Measurements from ENCODE around the gene PCMTD2.
A peak's percentile ranks its signal among the peaks of the same experiment; 100 is the strongest.
"Not testable (repeated sequence)": the region's sequence is repeated elsewhere in the genome, so short reads cannot be mapped to it uniquely, and the experiment has no call there.

PCMTD2 gene

DNA sequence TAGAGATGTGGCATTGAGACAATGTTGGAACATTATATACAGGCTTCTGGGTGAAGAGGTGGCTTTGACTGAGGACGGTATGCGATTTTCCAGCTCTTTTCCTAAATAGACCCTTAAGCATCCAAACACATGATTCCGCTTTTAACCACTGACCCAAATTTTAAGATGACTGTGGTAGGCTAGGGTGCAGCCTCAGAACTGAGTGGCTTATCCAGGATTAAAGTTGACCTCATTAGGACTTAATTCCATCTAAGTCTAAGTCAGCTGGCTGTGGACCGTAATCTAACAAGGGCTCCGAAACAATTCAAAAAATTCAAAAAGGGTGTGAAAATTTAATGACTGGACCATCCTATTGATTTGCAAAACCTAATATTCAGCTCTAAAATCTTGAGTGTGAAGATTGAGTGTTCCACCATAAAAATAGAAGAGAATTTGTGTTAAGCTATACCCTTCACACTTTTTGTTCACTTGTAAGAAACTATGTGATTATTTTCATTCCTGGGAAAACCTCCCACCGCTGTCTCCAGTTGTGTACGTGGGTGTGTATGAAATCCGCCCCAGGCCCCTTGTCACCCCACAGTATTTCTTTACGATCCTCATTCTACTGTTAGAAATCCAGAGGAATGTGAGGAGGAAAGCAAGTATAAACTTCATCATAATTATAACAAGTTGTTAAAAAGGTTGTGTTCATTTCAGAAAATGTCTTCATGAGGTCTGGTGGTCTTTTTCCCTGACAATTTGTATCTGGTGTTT is 2.7 kb downstream of the PCMTD2 start:
- DNase-seq: no peak

DNA sequence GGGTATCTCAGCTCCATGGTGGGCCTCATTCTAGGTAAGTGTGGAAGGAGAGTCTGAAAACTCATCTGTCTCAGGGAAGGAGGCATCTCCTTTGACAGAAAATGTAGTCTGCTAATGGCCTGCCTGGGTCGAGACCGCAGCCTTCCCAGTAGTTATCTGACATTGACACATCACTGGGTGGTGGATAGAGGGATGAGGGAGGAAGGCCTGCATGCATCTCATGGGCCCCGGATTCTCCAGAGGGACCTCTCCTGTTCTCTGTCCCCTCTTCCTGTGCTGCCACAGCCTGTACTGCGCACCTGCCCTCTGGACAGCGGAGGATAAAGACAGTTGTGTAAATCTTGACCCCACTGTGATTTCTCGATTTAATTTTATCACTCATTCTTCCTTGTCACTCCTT is 4.7 kb downstream of the PCMTD2 start:
- no peak for DNase-seq

DNA sequence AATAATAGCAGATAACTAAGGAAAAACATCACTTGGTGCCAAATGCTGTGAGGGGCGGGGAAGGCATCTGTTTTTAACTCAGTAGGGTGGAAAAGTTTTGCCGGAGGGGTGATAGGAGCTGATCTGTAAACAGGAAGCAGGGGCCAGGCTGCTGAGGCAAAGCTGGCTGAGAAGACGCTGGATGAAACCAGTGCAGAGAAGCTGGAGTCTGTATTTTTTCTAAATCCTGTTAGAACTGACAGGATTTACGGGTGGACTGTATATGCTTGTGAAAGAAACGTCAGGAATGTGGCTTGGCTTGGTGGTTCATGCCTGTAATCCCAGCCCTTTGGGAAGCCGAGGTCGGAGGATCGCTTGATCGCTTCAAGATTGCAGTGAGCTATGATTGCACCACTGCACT is 5.6 kb downstream of the PCMTD2 start:
- peak; percentile 42 for DNase-seq

DNA sequence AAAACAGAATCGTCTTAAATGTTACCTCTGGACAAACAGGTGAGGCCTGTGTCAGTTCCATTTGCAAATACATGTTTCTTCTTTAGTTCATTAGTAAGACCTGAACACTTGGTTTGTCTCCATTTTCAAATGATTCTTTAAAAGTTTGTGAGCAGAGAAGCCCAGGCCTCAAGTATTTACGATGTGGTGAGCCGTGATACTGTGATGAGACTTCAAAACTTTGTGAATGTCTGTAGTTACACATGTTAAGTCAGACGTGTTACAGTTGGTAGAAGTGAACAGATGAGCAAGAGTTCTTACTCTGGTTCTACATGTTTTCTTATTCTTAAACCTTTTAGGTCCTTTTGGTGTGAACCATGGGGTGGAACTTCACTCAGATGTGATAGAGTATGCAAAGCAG is 8.5 kb downstream of the PCMTD2 start:
- DNase-seq: no peak

DNA sequence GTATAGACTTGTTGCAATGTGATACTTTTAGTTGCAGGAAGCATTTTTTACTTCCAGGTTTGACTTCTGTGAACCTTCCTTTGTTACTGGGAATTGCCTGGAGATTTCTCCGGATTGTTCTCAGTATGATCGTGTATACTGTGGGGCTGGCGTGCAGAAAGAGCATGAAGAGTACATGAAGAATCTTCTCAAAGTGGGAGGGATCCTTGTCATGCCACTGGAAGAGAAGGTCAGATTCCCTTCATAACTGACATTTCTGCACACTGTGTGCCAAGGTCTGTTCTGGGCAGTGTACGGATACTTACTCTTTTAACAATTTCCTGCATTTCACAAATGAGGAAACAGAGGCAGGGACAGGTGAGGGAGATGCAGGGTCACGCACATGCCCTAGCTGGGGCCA is 9.7 kb downstream of the PCMTD2 start:
- no peak for DNase-seq

DNA sequence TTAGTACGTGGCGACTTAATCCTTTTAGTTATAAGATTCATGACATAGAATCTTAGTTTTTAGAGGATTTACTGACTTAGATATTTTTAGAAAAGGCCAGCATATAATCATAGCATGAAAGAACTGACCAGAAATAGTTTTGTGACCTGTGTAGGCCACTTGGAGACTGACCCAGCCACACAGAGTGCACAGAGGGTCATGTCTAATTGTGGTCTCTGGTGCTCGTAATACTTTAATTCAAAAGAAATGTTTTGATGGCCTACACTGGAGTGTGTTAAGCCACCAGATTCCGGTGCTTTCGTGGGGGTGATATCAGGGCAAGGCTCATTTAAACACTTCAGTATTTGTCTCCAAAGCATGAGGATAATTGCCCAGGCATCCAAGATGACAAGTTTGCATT is 11.4 kb downstream of the PCMTD2 start:
- no peak for DNase-seq

DNA sequence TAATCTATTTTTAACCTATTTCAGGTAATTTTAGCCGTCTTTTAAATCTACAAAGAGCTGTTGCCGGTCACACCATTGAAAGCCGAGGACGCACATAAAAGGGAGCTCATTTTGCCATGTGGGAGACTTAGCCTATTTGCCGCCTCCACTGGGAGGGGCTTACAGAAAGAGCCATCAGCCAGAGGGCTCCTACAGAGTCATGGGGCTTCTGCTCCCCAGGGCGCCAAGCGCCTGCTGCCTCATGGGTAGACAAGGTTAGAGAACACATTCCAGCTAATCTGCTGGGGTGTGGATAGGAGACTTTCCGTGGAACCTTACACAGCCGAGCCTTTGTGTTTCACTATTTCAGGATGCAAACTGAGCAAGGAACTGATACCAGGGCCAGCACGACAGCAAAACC is 12.6 kb downstream of the PCMTD2 start:
- no peak for DNase-seq

DNA sequence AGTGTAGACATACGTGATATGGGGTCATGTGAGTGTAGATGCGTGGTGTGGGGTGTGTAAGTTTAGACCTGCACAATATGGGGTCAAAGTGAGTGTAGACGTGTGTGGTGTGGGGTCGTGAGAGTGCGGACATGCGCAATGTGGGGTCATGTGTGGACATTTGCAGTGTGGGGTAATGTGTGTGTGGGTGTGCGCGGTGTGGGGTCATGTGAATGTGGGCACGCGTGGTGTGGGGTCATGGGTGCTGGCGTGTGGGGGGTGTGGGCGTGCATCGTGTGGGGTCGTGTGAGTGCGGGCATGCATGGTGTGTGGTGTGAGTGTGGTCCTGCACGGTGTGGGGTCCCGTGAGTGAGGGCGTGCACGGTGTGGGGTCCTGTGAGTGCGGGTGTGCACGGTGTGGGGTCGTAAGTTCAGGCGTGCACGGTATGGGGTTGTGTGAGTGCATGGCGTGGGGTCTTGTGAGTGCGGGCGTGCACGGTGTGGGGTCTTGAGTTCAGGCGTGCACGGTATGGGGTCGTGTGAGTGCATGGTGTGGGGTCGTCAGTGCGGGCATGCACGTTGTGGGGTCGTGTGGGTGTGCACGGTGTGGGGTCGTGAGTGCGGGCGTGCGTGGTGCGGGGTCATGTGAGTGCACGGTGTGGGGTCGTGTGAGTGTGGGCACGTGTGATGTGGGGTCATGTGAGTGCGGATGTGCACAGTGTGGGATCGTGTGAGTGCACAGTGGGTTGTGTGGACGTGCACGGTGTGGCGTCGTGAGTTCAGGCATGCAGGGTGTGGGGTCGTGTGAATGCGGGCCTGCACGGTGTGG is 14.3 kb downstream of the PCMTD2 start:
- DNase-seq: no peak

DNA sequence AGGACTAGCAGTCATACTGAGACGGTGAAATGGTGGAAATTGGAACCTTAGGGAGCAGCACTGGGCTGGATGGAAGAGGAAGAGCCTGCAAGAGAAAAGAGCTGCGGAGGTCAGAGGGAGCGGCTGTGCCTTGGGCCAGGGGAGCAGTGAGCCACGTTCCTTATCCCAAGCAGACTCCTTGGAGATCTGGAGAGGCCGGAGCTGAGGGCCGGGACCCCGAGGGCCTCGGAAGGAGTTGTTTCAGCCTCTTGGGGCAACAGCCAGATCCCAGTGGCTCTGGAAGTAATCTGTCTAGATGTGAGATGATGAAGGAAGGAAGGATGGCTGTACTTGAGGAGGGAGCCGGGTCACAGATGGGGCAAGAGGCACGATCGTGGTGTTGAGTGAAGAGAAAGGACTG is 16.1 kb downstream of the PCMTD2 start:
- no peak for DNase-seq

DNA sequence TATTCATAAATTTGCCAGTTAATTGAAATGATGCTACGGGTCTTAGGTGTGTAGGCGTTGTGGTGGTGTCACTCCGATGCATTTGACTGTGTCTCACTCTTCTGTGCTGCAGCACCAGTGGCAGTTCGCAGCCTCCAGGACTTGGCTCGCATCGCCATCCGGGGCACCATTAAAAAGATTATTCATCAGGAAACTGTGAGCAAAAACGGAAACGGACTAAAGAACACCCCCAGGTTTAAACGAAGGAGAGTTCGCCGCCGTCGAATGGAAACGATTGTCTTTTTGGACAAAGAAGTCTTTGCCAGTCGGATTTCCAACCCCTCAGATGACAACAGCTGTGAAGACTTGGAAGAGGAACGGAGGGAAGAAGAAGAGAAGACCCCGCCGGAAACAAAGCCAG is 17.6 kb downstream of the PCMTD2 start:
- DNase-seq: no peak

DNA sequence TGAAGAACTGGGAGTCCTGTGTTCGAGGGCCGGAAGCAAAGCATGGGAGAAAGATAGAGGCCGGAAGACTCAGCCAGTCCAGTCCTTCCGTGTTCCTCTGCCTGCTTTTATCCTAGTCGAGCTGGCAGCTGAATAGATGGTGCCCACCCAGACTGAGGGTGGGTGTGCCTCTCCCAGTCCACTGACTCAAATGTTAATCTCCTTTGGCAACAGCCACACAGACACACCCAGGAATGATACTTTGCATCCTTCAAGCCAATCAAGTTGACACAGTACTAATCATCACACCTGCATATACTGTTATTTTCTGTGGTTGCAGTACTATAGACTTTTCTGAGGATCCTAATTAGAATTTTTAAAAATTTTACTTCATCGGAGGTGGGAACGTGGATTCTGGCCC is 21.3 kb downstream of the PCMTD2 start:
- no peak for DNase-seq

DNA sequence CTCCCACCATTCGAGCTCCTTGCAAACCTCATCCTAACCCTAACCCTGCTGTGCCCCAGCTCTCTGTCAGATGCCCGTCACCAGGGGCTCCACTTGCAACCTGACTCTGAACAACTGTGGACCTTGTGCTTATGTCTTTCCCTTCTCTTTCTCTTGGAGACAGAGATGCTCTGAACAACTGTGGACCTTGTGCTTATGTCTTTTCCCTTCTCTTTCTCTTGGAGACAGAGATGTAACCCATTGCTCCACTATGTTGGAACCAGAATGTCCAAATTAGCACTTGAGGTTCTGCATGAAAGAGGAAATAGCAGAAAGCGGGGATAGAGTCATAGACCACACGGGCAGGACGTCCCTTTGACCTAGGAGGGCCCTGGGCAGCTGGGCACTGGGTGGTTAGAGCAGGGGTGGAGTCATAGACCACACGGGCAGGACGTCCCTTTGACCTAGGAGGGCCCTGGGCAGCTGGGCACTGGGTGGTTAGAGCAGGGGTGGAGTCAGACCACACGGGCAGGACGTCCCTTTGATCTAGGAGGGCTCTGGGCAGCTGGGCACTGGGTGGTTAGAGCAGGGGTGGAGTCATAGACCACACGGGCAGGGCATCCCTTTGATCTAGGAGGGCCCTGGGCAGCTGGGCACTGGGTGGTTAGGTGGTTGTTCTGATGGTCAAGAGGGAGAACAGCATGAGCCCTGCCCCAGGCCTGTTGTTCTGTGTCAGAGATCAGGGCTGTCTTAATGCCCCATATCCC is 22.2 kb downstream of the PCMTD2 start:
- DNase-seq: no peak

DNA sequence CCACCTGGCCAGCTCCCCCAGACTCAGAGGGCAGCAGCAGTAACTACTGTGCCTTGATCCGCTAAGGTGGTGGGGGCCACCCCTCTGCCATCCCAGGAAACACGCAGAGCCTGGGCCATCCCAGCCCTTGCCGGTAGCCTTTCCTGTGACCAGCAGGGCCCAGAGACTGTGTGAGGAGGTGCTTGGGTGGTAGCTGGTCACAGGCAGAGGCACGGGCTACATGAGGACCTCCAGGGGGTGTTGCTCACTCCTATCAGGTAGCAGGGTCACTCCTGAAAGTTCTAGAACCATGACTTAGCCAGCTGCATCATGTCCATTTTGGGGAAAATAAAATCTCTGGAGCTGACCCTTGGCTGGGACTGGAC is 22.8 kb downstream of the PCMTD2 start:
- DNase-seq: no peak

DNA sequence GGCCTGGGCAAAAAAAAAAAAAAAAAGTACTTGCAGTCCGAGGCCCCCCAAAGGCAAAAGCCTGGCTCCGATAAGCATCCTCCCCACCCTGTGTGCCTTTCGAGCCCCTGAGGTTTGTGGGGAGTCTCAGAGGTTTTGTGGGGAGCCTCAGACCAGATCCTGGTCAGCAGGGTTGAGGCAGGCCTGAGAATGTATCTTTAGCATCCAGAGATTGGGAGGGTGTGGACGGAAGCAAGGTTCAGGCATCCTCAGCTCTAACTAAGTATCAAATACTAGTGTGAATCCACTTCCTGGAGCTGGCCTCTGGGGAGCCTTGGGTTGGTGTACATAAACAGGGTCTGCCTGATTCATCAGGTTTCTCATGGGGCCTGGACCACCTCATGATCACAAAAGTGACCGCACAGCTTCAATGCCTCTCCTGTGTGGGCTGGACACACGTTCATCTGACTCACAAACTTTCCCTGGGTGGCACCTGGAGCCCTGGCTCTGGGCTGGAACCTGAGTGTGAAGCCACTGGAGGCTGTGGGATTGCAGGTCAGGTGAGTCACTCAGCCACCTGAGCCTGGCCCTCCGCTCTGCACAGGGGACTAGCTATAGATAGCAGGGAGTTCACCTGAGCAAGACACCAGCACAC is 24.4 kb downstream of the PCMTD2 start:
- no peak for DNase-seq

DNA sequence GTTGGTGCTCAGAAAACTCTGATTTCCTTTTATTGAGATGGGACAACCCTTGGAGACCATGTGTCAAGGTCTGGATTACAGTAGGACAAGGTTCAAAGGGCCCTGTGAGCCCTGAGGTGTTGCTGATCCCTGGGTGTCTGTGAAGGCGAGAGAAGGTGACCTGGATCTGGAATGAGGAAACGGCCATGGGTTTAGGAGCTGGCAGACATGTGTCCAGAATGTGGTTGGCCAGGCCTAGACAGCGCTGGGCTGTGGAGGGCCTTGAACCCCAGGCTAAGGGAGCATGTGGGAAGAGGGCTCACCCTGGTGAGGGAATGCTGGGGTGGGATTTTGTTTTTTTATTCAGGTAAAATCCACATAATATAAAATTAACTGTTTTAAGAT is 24.9 kb downstream of the PCMTD2 start:
- no peak for DNase-seq

DNA sequence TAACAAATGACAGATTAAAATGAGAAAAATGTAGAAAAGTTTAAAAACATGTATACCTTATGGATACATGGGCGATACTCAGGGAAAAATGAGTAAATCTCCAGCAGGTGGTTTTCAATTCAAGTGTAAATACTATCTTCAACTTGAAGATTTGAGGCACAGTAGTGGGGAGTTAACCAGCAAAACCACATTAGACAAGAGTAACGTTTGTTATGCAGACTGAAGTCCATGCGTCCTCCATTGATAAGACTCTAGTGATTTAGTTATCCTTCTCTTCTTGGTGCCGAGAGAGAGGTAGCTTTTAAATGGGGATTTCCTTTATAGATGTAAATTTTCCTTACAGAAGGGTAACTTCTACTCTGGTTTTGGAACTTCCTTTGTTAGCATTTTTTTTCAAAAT is 28.1 kb downstream of the PCMTD2 start:
- DNase-seq: no peak

DNA sequence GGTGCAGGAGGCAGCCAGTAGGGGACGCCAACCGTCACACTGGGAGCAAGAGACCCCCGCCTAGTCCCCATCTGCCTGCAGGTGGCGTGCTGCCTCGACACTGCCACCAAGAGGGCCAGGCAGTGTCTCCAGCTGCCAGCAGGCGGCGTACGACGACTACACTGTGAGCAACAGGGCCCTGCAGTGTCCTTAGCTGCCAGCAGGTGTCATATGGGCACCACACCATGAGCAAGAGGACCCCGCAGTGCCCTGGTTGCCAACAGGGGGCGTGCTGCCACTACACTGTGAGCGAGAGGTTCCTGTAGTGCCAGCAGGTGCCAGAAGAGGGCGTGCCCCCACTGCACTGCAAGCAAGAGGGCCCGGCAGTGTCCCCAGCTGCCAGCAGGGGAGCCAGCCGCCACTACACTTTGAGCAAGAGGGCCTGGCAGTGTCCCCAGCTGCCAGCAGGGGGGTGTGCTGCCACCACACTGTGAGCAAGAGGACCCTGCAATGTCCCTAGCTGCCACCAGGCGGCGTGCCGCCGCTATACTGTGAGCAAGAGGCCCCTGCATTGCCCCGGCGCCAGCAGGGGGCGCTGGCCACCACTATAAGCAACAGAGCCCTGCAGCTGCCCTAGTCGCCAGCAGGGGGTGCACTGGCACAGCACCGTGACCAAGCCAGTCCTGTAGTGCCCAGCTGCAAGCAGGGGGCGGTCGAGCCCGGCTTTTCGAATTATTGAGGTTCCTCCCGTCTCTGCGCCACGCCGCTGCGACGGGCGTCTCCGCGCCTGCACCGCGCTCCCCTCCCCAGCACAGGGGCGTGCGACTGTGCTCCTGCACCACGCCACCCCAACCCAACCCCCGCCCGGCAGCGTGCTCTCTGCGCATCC is 30.3 kb downstream of the PCMTD2 start:
- peak; percentile 42 for DNase-seq

DNA sequence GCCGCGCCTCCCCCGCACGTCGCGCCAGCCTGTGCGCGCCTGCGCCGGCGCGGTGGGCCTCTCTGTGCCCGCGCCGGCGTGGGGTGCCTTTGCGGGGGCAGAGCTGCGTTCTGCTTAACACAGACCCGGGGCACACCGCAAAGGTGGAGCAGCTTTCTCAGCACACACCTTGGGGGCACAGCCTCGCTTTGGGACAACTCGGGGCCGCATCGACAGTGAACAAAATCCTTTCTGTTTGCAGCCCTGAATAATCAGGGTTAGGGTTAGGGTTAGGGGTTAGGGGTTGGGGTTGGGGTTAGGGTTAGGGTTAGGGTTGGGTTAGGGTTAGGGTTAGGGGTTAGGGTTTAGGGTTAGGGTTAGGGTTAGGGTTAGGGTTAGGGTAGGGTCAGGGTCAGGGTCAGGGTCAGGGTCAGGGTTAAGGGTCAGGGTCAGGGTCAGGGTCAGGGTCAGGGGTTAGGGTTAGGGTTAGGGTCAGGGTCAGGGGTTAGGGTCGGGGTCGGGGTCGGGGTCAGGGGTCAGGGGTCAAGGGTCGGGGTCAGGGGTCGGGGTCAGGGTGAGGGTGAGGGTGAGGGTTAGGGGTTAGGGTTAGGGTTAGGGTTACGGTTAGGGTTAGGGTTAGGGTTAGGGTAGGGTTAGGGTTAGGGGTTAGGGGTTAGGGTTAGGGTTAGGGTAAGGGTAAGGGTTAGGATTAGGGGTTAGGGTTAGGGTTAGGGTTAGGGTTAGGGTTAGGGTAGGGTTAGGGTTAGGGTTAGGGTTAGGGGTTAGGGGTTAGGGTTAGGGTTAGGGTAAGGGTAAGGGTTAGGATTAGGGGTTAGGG is 31.1 kb downstream of the PCMTD2 start:
- not testable (repeated sequence) for DNase-seq

DNA sequence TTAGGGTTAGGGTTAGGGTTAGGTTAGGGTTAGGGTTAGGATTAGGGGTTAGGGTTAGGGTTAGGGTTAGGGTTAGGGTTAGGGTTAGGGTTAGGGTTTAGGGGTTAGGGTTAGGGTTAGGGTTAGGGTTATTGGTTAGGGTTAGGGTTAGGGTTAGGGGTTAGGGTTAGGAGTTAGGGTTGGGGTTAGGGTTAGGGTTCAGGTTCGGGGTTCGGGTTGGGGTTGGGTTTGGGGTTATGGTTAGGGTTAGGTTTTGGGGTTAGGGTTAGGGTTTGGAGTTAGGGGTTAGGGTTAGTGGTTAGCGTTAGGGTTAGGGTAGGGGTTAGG is 31.7 kb downstream of the PCMTD2 start:
- not testable (repeated sequence) for DNase-seq

DNA sequence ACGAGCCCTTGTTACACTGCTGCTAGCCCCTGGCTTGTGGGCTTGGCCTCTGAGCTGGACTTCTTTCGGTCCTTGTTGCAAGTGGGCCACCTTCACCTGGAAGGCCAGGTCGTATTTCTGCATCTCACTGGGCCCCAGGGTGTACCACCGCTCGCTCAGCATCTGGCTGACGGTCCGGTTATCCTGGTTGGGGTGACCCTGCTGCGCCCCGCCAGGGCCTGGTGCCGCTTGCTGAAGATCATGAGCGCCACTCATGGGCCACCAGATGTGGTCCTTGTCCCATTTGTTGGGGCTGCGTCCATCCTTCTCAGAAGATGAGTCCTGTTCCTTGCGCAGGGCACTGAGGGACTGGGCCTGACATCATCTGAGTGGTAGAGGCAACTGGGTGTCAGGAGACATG is 36.6 kb downstream of the PCMTD2 start:
- not testable (repeated sequence) for DNase-seq

DNA sequence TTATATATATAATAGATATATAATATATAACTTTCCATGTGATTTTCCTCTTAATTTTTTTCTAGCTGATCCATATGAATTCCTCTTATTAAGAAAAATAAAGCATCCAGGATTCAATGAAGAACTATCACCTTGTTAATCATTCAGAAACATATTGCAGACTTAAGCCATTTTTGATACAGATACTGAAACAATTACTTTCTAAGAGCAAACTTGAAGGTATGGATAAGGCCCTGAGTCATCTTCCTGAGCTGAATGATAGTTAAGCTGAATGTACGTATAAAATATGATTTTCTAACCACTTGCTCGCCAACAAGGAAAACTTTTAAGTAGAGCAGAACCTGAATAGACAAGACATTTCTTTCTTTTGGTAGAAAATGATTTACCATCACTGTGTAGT is 47.5 kb downstream of the PCMTD2 start:
- not testable (repeated sequence) for DNase-seq

DNA sequence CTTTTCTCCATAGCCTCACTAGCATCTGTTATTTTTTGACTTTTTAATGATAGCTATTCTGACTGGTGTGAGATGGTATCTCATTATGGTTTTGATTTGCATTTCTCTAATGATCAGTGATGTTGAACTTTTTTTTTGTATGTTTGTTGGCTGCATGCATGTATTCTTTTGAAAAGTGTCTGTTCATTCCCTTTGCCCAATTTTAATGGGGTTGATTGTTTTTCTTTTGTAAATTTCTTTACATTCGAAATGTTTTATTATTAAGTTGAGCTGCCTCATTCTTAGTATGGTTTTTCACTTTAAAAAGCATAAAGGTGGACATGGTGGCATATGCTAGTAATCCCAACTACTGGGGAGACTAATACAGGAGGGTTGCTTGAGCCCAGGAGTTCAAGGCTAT is 58.2 kb downstream of the PCMTD2 start:
- not testable (repeated sequence) for DNase-seq
